Measurements from ENCODE around the gene STIL. TPM values are rescaled to one million over a fixed set of nuclear protein-coding genes. Genes with fewer than 3 reads are reported as not detected.

The STIL gene
- total RNA-seq, 4 donors from 2014 or later = under 0.01 to 13.0 (median 1.9) TPM

- Histone ChIP-seq H3K36me3 (no peaks in the 10 kb centered on the region), H3K4me1 (peaks cover 6 to 7% of the 10 kb centered on the region in 2 donors), H3K9me3 (no peaks in the 10 kb centered on the region), H3K4me3 (peak overlapping the region; percentile 93 to 98), H3K27ac (peak overlapping the region; percentile 91 to 98), H3K27me3 (no peaks in the 10 kb centered on the region)
- intact Hi-C loops (cut with DNase I; ENCODE audit: low total_unique reads) = no loop called here
- TF ChIP-seq, protein P1, sequence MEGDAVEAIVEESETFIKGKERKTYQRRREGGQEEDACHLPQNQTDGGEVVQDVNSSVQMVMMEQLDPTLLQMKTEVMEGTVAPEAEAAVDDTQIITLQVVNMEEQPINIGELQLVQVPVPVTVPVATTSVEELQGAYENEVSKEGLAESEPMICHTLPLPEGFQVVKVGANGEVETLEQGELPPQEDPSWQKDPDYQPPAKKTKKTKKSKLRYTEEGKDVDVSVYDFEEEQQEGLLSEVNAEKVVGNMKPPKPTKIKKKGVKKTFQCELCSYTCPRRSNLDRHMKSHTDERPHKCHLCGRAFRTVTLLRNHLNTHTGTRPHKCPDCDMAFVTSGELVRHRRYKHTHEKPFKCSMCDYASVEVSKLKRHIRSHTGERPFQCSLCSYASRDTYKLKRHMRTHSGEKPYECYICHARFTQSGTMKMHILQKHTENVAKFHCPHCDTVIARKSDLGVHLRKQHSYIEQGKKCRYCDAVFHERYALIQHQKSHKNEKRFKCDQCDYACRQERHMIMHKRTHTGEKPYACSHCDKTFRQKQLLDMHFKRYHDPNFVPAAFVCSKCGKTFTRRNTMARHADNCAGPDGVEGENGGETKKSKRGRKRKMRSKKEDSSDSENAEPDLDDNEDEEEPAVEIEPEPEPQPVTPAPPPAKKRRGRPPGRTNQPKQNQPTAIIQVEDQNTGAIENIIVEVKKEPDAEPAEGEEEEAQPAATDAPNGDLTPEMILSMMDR (IDR thresholded peaks at IDR 0.05) = no peak
- TF ChIP-seq POLR2A (IDR thresholded peaks at IDR 0.05) = no peak
- DNase-seq = no peak
Measured at GRCh38 chr1:47334765-47335435, 21.0 kb upstream of the STIL start.

DNA sequence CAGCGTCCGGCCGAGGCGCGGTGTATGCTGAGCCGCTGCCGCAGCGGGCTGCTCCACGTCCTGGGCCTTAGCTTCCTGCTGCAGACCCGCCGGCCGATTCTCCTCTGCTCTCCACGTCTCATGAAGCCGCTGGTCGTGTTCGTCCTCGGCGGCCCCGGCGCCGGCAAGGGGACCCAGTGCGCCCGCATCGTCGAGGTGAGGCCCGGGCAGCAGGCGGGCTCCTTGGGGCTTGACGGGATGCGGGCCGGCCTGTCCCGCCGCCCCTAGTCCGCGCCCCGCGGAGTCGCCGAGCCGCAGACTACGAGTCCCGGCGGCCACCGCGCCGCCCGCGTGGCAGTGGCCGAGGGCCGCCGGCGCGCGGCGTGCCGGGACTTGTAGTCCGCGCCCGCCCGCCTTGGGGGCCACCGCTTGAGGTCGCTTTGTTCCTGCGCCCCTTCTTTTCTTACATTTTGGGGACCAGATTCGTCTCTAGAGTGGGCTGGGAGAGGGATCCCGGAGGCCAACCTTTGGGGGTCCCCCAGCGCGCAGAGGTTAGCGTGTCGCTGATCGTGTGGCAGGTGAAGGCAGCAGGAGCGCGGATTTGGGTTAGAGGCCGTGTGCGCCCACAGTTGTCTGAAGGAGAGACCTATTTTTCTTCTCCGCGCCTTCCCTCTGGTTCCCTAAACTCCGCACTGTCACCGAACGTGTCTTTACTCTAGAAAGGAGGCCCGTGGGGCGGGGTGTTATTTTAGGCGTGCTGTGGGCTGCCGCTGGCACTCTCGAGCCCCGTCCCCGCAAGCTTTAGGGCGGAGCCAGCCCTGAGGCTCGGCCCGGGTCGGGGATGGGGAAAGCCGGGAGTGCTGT lies 20.2 kb upstream of the STIL start:
- Histone ChIP-seq H3K27me3 (no peaks in the 10 kb centered on the region), H3K4me3 (peak overlapping the region; percentile 93 to 98), H3K36me3 (no peaks in the 10 kb centered on the region), H3K4me1 (peaks cover 6 to 7% of the 10 kb centered on the region in 2 donors), H3K27ac (peak overlapping the region; percentile 91 to 98), H3K9me3 (no peaks in the 10 kb centered on the region)
- TF ChIP-seq POLR2A (IDR thresholded peaks at IDR 0.05) = peak; percentile 36 to 56
- TF ChIP-seq, protein P1 (IDR thresholded peaks at IDR 0.05) = peak in 2 of 4 experiments; percentile 15 to 36
- intact Hi-C loops (cut with DNase I; ENCODE audit: low total_unique reads) = no loop called here
- peak; percentile 59 to 69 for DNase-seq

GRCh38 chr1:47333578-47333921 lies 19.6 kb upstream of the STIL start, which contains the start of gene CMPK1:
CMPK1 (plus strand) TSS chr1:47333790; CDS start chr1:47333946, 156 bp downstream.
- intact Hi-C loops (cut with DNase I; ENCODE audit: low total_unique reads) = no loop called here
- DNase-seq = peak; percentile 78 to 81
- Histone ChIP-seq H3K27me3 (no peaks in the 10 kb centered on the region), H3K27ac (peak within 1 kb of the TSS; percentile 91 to 98), H3K36me3 (no peaks in the 10 kb centered on the region), H3K4me3 (peak within 1 kb of the TSS; percentile 93 to 98), H3K9me3 (no peaks in the 10 kb centered on the region), H3K4me1 (peaks cover 6 to 7% of the 10 kb centered on the region in 2 donors)
- TF ChIP-seq, protein P1 (IDR thresholded peaks at IDR 0.05) = peak in 2 of 4 experiments; percentile 7 to 21
- no peak for TF ChIP-seq POLR2A (IDR thresholded peaks at IDR 0.05)

- Histone ChIP-seq H3K4me1 (peaks cover 6 to 7% of the 10 kb centered on the region in 2 donors), H3K4me3 (peak overlapping the region; percentile 93 to 98), H3K27me3 (no peaks in the 10 kb centered on the region), H3K27ac (peak overlapping the region; percentile 91 to 98), H3K36me3 (no peaks in the 10 kb centered on the region), H3K9me3 (no peaks in the 10 kb centered on the region)
- intact Hi-C loops (cut with DNase I; ENCODE audit: low total_unique reads) = no loop called here
- no peak for DNase-seq
- no peak for TF ChIP-seq POLR2A (IDR thresholded peaks at IDR 0.05)
- TF ChIP-seq, protein P1 (IDR thresholded peaks at IDR 0.05) = no peak
Measured at GRCh38 chr1:47332779-47333577, 19.0 kb upstream of the STIL start.
